Right atrium auricular region (tissue), 2 donors: Measurements from ENCODE around the gene RASGRP2. TPM values are rescaled to one million over a fixed set of nuclear protein-coding genes. Genes with fewer than 3 reads are reported as not detected.

Experiments used
- DNase-seq: peaks from one replicate; pipeline ENCODE4 v3.0.0-alpha.2; 2019; ENCODE audit warnings: low spot score
- H3K27ac ChIP-seq, 2 donors: fragments of 200-600 bp; sonication (generic); 1 replicate in 1 of 2; 2 replicates in 1 of 2; pipeline ENCODE4 v1.5.1; 2016 to 2019
- H3K27me3 ChIP-seq, 2 donors: fragments of 200-600 bp; sonication (generic); one replicate each; pipeline versions ENCODE4 v1.5.1 to v1.6.0; 2017 to 2019
- H3K36me3 ChIP-seq: fragments of 200-600 bp; sonication (generic); one replicate; pipeline ENCODE4 v1.5.1; 2016
- H3K4me1 ChIP-seq, 2 donors: fragments of 200-600 bp; sonication (generic); one replicate each; pipeline versions ENCODE4 v1.5.1 to v1.6.0; 2017 to 2019
- H3K4me3 ChIP-seq, 2 donors: fragments of 200-600 bp; sonication (generic); 1 replicate in 1 of 2; 2 replicates in 1 of 2; pipeline ENCODE4 v1.5.1; 2017 to 2019; ENCODE audit warnings: mild to moderate bottlenecking in 1 of 2, moderate library complexity in 1 of 2
- H3K9me3 ChIP-seq, 2 donors: fragments of 200-600 bp; sonication (generic); one replicate each; pipeline ENCODE4 v1.5.1; 2019
- CTCF ChIP-seq, 2 donors: fragments of 200-600 bp; sonication (generic); IDR thresholded peaks; one replicate each; pipeline ENCODE4 v1.5.1; 2019; ENCODE audit warnings: antibody characterized with exemption in 2 of 2
- total RNA-seq, 2 donors: library from RNA; depleted of rRNA; stranded (reverse); fragments of >200 nt; gene quantifications; one replicate each; pipeline ENCODE4 v1.1.0, GENCODE V29; 2016

RASGRP2 gene
- total RNA-seq, 2 donors from 2014 or later = 28.1 to 30.4 TPM

DNA sequence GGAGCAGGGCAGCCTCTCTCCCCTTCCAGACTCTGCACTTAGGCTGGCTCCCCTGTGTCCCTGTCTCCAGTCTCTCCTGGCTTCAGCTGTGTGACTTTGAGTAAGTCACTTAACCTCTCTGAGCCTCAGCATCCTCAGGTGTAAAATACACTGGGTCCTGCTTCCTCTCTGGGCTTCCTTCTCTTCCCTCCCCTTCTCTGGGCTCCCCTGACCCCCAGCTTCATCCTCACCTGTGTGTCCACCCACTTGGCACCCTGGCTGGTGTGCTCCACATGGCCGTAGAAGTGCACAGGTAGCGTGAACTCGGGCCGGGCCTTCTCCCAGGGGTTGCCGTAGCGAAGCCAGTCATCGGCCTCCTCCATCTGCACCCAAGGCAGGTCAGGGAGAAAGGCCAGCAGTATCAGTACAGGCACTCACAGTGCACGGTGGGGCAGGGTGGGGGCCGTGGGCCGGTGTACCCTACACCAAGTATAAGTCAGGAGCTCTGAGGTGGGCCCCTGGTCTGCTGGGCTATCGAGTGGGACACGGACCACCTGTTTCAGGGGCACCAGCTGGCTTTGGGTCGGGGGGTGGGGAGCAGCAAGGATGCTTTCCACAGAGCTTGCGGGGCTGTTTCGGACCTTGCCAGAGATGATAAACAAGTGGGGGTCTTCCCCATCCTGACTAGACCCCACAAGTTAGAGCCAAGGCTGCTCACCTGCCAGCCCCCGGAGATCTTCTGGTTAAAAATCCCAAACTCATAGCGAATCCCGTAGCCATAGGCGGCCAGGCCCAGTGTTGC is 13.8 kb upstream of the RASGRP2 start:
- no peak for TF ChIP-seq CTCF (IDR thresholded peaks at IDR 0.05)
- Histone ChIP-seq H3K27me3 (no peaks in the 10 kb centered on the region), H3K4me3 (no peak overlapping the region), H3K36me3 (no peaks in the 10 kb centered on the region), H3K4me1 (peaks cover 0 to 42% of the 10 kb centered on the region in 2 donors), H3K27ac (no peak overlapping the region), H3K9me3 (no peaks in the 10 kb centered on the region)
- no peak for DNase-seq

DNA sequence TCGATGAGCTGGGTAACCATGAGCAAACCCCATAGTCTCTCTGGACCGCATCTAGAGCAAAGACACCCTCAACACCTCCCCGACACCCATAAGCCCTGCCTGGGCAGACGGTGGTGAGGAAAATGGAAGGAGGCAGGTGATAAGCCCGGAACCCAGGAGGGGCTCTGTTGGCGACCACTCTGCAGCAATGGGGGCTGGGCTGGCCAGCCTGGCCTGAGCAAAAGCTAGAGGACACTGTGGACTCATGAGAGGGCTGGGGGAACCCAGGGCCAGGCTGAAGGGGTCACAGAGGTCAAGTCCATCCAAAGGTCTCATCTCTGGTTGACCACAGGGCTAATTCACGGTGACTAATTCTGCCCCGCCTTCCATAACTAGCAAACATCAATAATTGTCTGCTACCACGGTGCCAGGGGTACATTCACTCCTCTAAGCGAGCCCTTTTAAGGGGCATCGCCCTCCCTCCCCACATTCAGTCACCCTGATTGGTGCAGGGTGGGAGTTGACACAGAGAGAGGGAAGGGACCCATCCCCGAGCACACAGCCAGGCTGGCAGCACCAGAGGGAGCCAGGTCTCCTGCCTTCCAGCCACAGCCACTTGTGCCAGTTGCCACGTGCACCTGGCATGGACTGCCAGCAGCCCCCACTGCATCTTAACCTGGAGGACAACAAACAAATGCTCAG is 11.9 kb upstream of the RASGRP2 start:
- TF ChIP-seq CTCF (IDR thresholded peaks at IDR 0.05) = no peak
- Histone ChIP-seq H3K4me1 (peaks cover 0 to 24% of the 10 kb centered on the region in 2 donors), H3K9me3 (no peaks in the 10 kb centered on the region), H3K36me3 (peaks cover 13% of the 10 kb centered on the region), H3K27ac (no peak overlapping the region), H3K4me3 (no peak overlapping the region), H3K27me3 (no peaks in the 10 kb centered on the region)
- DNase-seq = no peak

GRCh38 chr11:64754919-64755662 is 11.1 kb upstream of the RASGRP2 start:
- H3K4me3 ChIP-seq = no peak overlapping the region

GRCh38 chr11:64754124-64754918 is 10.4 kb upstream of the RASGRP2 start:
- no peak for DNase-seq
- no peak for TF ChIP-seq CTCF (IDR thresholded peaks at IDR 0.05)
- Histone ChIP-seq H3K27ac (no peak overlapping the region), H3K4me1 (peaks cover 0 to 9% of the 10 kb centered on the region in 2 donors), H3K9me3 (no peaks in the 10 kb centered on the region), H3K27me3 (no peaks in the 10 kb centered on the region), H3K36me3 (peaks cover 13% of the 10 kb centered on the region), H3K4me3 (no peak overlapping the region)

More at GRCh38 chr11:64754919-64755662, 11.1 kb upstream of the RASGRP2 start:
- Histone ChIP-seq H3K27me3 (no peaks in the 10 kb centered on the region), H3K36me3 (peaks cover 13% of the 10 kb centered on the region), H3K9me3 (no peaks in the 10 kb centered on the region), H3K27ac (no peak overlapping the region), H3K4me1 (peaks cover 0 to 17% of the 10 kb centered on the region in 2 donors)
- no peak for DNase-seq
- TF ChIP-seq CTCF (IDR thresholded peaks at IDR 0.05) = no peak

DNA sequence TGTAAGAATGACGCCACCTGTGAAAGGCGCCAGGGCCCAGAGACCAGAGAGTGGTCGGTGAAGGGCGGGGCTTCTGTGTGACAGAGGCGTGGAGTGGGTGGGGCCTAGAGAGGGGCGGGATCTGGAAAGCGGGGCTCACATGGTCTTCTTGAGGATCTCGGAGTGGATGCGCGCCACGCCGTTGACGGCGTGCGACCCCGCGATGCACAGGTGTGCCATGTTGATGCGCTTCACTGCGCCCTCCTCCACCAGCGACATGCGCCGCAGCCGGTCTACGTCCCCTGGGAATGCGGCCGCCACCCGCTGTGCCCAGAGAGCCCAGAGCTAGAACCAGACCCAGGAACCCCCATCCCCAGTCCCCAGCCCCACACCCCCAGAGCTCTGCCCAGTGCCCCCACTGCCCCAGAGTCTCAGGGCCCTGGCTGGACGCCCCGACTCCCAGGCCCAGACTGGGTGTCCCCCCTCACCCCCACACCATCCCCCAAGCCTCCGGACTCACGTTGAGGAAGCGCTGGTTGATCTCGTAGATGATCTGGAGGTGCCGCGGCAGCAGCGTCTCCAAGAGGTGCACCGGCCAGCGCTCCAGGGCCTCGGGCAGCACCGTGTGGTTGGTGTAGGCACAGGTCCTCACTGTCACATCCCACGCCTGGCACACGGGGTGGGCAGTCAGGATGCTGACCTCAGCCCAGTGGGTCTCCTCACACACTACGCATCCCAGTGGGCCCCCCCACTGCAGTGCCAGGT is 9.6 kb upstream of the RASGRP2 start:
- no peak for TF ChIP-seq CTCF (IDR thresholded peaks at IDR 0.05)
- Histone ChIP-seq H3K9me3 (no peaks in the 10 kb centered on the region), H3K4me3 (no peak overlapping the region), H3K4me1 (peaks cover 0 to 2% of the 10 kb centered on the region in 2 donors), H3K36me3 (peaks cover 13% of the 10 kb centered on the region), H3K27ac (no peak overlapping the region), H3K27me3 (no peaks in the 10 kb centered on the region)
- DNase-seq = no peak
